HEK293 (cell line): ENCODE measurements around the gene BDP1.

Experiments used
- BCL11A ChIP-seq: fragments of 450-650 bp; formaldehyde crosslinking; IDR thresholded peaks from 2 replicates; pipeline ENCODE4 v1.5.1; 2016; ENCODE audit warnings: low read depth, missing biosample characterization, missing genetic modification characterization
- FEZF1 ChIP-seq: fragments of 450-650 bp; formaldehyde crosslinking; IDR thresholded peaks from 2 replicates; pipeline ENCODE4 v1.5.1; 2016; ENCODE audit warnings: missing biosample characterization, missing genetic modification characterization
- HOXC10 ChIP-seq: sonication (generic); formaldehyde crosslinking; IDR thresholded peaks from 2 replicates; pipeline ENCODE4 v1.8.1; 2023; ENCODE audit warnings: mild to moderate bottlenecking, missing genetic modification reagents
- IKZF3 ChIP-seq: fragments of 450-650 bp; IDR thresholded peaks from 2 replicates; pipeline ENCODE4 v1.5.0; 2018; ENCODE audit warnings: missing biosample characterization, mild to moderate bottlenecking, missing genetic modification characterization, moderate library complexity
- MZF1 ChIP-seq: fragments of 450-650 bp; formaldehyde crosslinking; IDR thresholded peaks from 2 replicates; pipeline ENCODE4 v1.5.1; 2017; ENCODE audit warnings: missing biosample characterization, missing genetic modification characterization, borderline replicate concordance
- OVOL3 ChIP-seq: fragments of 450-650 bp; formaldehyde crosslinking; IDR thresholded peaks from 2 replicates; pipeline ENCODE4 v1.5.1; 2016; ENCODE audit warnings: missing biosample characterization, missing genetic modification characterization
- WT1 ChIP-seq: fragments of 450-650 bp; formaldehyde crosslinking; IDR thresholded peaks from 2 replicates; pipeline ENCODE4 v1.5.1; 2016; ENCODE audit warnings: missing biosample characterization, missing genetic modification characterization
- ZBTB11 ChIP-seq: fragments of 450-650 bp; formaldehyde crosslinking; conservative IDR thresholded peaks from 2 replicates; pipeline ENCODE4 v1.5.1; 2016; ENCODE audit warnings: low read depth, missing biosample characterization, missing genetic modification characterization
- ZBTB20 ChIP-seq: fragments of 450-650 bp; formaldehyde crosslinking; IDR thresholded peaks from 2 replicates; pipeline ENCODE4 v1.5.1; 2016; ENCODE audit warnings: missing biosample characterization, missing genetic modification characterization
- ZEB2 ChIP-seq: fragments of 450-650 bp; formaldehyde crosslinking; IDR thresholded peaks from 2 replicates; pipeline ENCODE4 v1.5.1; 2016; ENCODE audit warnings: missing biosample characterization, missing genetic modification characterization
- ZFP37 ChIP-seq: fragments of 450-650 bp; formaldehyde crosslinking; IDR thresholded peaks from 2 replicates; pipeline ENCODE4 v1.5.1; 2016; ENCODE audit warnings: missing biosample characterization, missing genetic modification characterization
- ZNF148 ChIP-seq: fragments of 450-650 bp; formaldehyde crosslinking; IDR thresholded peaks from 2 replicates; pipeline ENCODE4 v1.5.0; 2017; ENCODE audit warnings: missing biosample characterization, missing genetic modification characterization, borderline replicate concordance
- ZNF16 ChIP-seq: fragments of 450-650 bp; formaldehyde crosslinking; IDR thresholded peaks from 2 replicates; pipeline ENCODE4 v1.5.1; 2016; ENCODE audit warnings: low read depth, missing biosample characterization, missing genetic modification characterization
- ZNF292 ChIP-seq: fragments of 450-650 bp; formaldehyde crosslinking; IDR thresholded peaks from 2 replicates; pipeline ENCODE4 v1.5.1; 2016; ENCODE audit warnings: low read depth, missing biosample characterization, missing genetic modification characterization, borderline replicate concordance
- ZNF341 ChIP-seq: fragments of 450-650 bp; formaldehyde crosslinking; IDR thresholded peaks from 2 replicates; pipeline ENCODE4; 2016; ENCODE audit warnings: low read depth, missing biosample characterization, missing genetic modification characterization
- ZNF416 ChIP-seq: fragments of 450-650 bp; formaldehyde crosslinking; IDR thresholded peaks from 2 replicates; pipeline ENCODE4 v1.5.1; 2016; ENCODE audit warnings: missing biosample characterization, missing genetic modification characterization
- ZNF426 ChIP-seq: fragments of 450-650 bp; formaldehyde crosslinking; IDR thresholded peaks from 2 replicates; pipeline ENCODE4 v1.5.1; 2017; ENCODE audit warnings: missing biosample characterization, missing genetic modification characterization, mild to moderate bottlenecking, inconsistent platforms, moderate library complexity
- ZNF48 ChIP-seq: fragments of 450-650 bp; formaldehyde crosslinking; IDR thresholded peaks from 2 replicates; pipeline ENCODE4 v1.5.1; 2016; ENCODE audit warnings: missing biosample characterization, missing genetic modification characterization
- ZNF518A ChIP-seq: fragments of 450-650 bp; formaldehyde crosslinking; conservative IDR thresholded peaks from 2 replicates; pipeline ENCODE4 v1.5.1; 2016; ENCODE audit warnings: low read depth, missing biosample characterization, missing genetic modification characterization
- ZNF555 ChIP-seq: fragments of 450-650 bp; formaldehyde crosslinking; conservative IDR thresholded peaks from 2 replicates; pipeline ENCODE4 v1.5.1; 2017; ENCODE audit warnings: missing biosample characterization, mild to moderate bottlenecking, missing genetic modification characterization, inconsistent platforms
- ZNF561 ChIP-seq: fragments of 450-650 bp; IDR thresholded peaks from 2 replicates; pipeline ENCODE4 v1.5.1; 2018; ENCODE audit warnings: missing biosample characterization, missing genetic modification characterization, borderline replicate concordance
- ZNF571 ChIP-seq: fragments of 450-650 bp; formaldehyde crosslinking; IDR thresholded peaks from 2 replicates; pipeline ENCODE4 v1.5.0; 2017; ENCODE audit warnings: missing biosample characterization, missing genetic modification characterization
- ZNF623 ChIP-seq: fragments of 450-650 bp; formaldehyde crosslinking; IDR thresholded peaks from 2 replicates; pipeline ENCODE4 v1.5.1; 2016; ENCODE audit warnings: missing biosample characterization, missing genetic modification characterization
- ZNF624 ChIP-seq: fragments of 450-650 bp; formaldehyde crosslinking; IDR thresholded peaks from 2 replicates; pipeline ENCODE4 v1.5.1; 2017; ENCODE audit warnings: missing biosample characterization, missing genetic modification characterization
- ZNF701 ChIP-seq: fragments of 450-650 bp; formaldehyde crosslinking; IDR thresholded peaks from 2 replicates; pipeline ENCODE4 v1.5.1; 2016; ENCODE audit warnings: missing biosample characterization, missing genetic modification characterization
- ZNF776 ChIP-seq: fragments of 450-650 bp; formaldehyde crosslinking; IDR thresholded peaks from 2 replicates; pipeline ENCODE4 v1.5.0; 2017; ENCODE audit warnings: missing biosample characterization, missing genetic modification characterization, borderline replicate concordance
- ZSCAN5A ChIP-seq: fragments of 450-650 bp; formaldehyde crosslinking; IDR thresholded peaks from 2 replicates; pipeline ENCODE4 v1.5.1; 2016; ENCODE audit warnings: missing biosample characterization, missing genetic modification characterization

Gene BDP1

GRCh38 chr5:71455427-71456361 lies at the start of gene BDP1 (continued):
- TF ChIP-seq ZNF518A = no peak
- TF ChIP-seq ZNF341 (tag by site-specific recombination) = no peak
- TF ChIP-seq ZNF292 (tag by site-specific recombination) = no peak
- TF ChIP-seq ZNF426 (tag by site-specific recombination) = no peak
- peak; percentile 12; the same call in 1 of the 2 replicates for TF ChIP-seq OVOL3
- peak; percentile 93 for TF ChIP-seq ZFP37
- TF ChIP-seq ZNF571 = no peak
- TF ChIP-seq ZBTB11 = peak; percentile 57
- no peak for TF ChIP-seq HOXC10
- TF ChIP-seq ZNF416 (tag by site-specific recombination) = no peak
- TF ChIP-seq ZNF701 (tag by site-specific recombination) = no peak
- TF ChIP-seq MZF1 (tag by site-specific recombination) = peak; percentile 69
- TF ChIP-seq FEZF1 (tag by site-specific recombination) = no peak
- TF ChIP-seq ZNF555 (tag by site-specific recombination) = no peak
- no peak for TF ChIP-seq BCL11A (tag by site-specific recombination)
- peak; percentile 70 for TF ChIP-seq WT1 (tag by site-specific recombination)
- no peak for TF ChIP-seq ZNF624 (tag by site-specific recombination)
- no peak for TF ChIP-seq ZNF16
- no peak for TF ChIP-seq ZNF148 (tag by site-specific recombination)
- peak; percentile 92 for TF ChIP-seq ZEB2 (tag by site-specific recombination)
- no peak; the same call in 1 of the 2 replicates for TF ChIP-seq ZNF623 (tag by site-specific recombination)
- TF ChIP-seq ZSCAN5A (tag by site-specific recombination) = 0 out of 2 replicates have a peak, but pooled peaks have one; percentile 32
- no peak for TF ChIP-seq ZNF776
- TF ChIP-seq ZNF48 (tag by site-specific recombination) = no peak
- TF ChIP-seq ZNF561 (tag by site-specific recombination) = peak; percentile 90; the same call in 1 of the 2 replicates
- TF ChIP-seq ZBTB20 (tag by site-specific recombination) = peak; percentile 97
- TF ChIP-seq IKZF3 = peak; percentile 80
